IPS-18a (cell line): Measurements from ENCODE around the gene SPRR2F.

ENCODE experiments used
- H3K27ac ChIP-seq: one replicate; pipeline ENCODE4 v1.5.1; 2013; ENCODE audit warnings: low read length
- H3K27me3 ChIP-seq: one replicate; pipeline ENCODE4 v1.6.1; 2013; ENCODE audit warnings: mild to moderate bottlenecking, low read length; ENCODE audit not compliant: control insufficient read depth, insufficient read depth
- H3K36me3 ChIP-seq: one replicate; pipeline ENCODE4 v1.6.1; 2013; ENCODE audit warnings: low read depth, low read length; ENCODE audit not compliant: control insufficient read depth
- H3K4me1 ChIP-seq: one replicate; pipeline ENCODE4 v1.6.1; 2013; ENCODE audit warnings: low read depth, low read length; ENCODE audit not compliant: control insufficient read depth
- H3K4me3 ChIP-seq: one replicate; pipeline ENCODE4 v1.5.1; 2013; ENCODE audit warnings: low read length
- H3K9ac ChIP-seq: one replicate; pipeline ENCODE4 v1.6.1; 2013; ENCODE audit warnings: mild to moderate bottlenecking, low read length, moderate library complexity
- H3K9me3 ChIP-seq: one replicate; pipeline ENCODE4 v1.6.1; 2013; ENCODE audit warnings: low read depth, low read length; ENCODE audit not compliant: control insufficient read depth

The SPRR2F gene

GRCh38 chr1:153072806-153073726 lies 40.2 kb downstream of the SPRR2F start:
- Histone ChIP-seq H3K36me3 (no peaks in the 10 kb centered on the region), H3K27me3 (no peaks in the 10 kb centered on the region), H3K9me3 (no peaks in the 10 kb centered on the region), H3K9ac (no peak overlapping the region), H3K4me1 (no peaks in the 10 kb centered on the region), H3K4me3 (no peak overlapping the region), H3K27ac (no peak overlapping the region)

GRCh38 chr1:153071511-153071910 lies 41.8 kb downstream of the SPRR2F start, which contains the start of gene SPRR2B:
Gene SPRR2B, minus strand, starts transcription at chr1:153071611. Its CDS starts 772 bp downstream, at chr1:153070839.
- Histone ChIP-seq H3K27me3 (no peaks in the 10 kb centered on the region), H3K9ac (no peak within 1 kb of the TSS), H3K27ac (no peak within 1 kb of the TSS), H3K36me3 (no peaks in the 10 kb centered on the region), H3K4me3 (no peak within 1 kb of the TSS), H3K9me3 (no peaks in the 10 kb centered on the region), H3K4me1 (no peaks in the 10 kb centered on the region)

DNA sequence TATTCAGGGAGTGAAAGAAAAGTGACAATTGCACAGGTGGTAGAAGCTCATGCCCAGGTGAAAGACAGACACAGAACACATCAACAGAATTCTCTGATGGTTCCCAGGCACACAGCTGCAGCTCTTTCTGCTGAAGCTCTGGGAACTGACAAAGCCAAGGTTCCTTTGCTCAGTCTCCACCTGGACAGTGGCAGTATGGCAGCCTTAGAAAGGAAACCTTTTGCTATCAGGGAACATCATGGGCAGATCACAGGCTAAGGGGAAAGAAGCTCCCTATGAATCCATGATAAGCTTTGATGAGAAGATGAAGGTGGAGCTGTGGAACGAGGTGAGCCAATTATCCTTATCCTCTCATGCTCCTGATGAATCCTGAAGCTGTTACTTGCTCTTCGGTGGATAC lies 43.1 kb downstream of the SPRR2F start:
- Histone ChIP-seq H3K27me3 (no peaks in the 10 kb centered on the region), H3K4me3 (no peak overlapping the region), H3K4me1 (no peaks in the 10 kb centered on the region), H3K36me3 (no peaks in the 10 kb centered on the region), H3K27ac (no peak overlapping the region), H3K9ac (no peak overlapping the region), H3K9me3 (no peaks in the 10 kb centered on the region)
